Endothelial cell of umbilical vein (primary cell): ENCODE data around the gene ZMIZ1. TPM values are rescaled to one million over a fixed set of nuclear protein-coding genes. Genes with fewer than 3 reads are reported as not detected.

Source experiments
- BruUV-seq: library from RNA; stranded (reverse); fragments of 400-500 nt; replicated peaks from 2 replicates; lab custom pipeline; 2021; lab: Mats Ljungman, UMichigan
- CTCF ChIA-PET: fragments of 300-600, 350-600 bp; sonication (Branson Sonifier 250); formaldehyde crosslinking; loops from one replicate; lab custom pipeline; 2021; ENCODE audit warnings: antibody characterized with exemption, inconsistent platforms; lab: Charles Lee
- POLR2A ChIA-PET: fragments of 300-600, 350-600 bp; sonication (Branson Sonifier 250); formaldehyde crosslinking; loops from one replicate; lab custom pipeline; 2021; ENCODE audit warnings: antibody characterized with exemption, inconsistent platforms; lab: Charles Lee
- DNase-seq: peaks from one replicate; pipeline ENCODE4 v3.0.0-alpha.2; 2011; ENCODE audit warnings: low read depth, low spot score
- FAIRE-seq: peaks from 2 replicates; lab custom pipeline; 2011; peaks lifted over from hg19 to GRCh38; lab: Jason Lieb, UNC
- H2AFZ ChIP-seq: 2 replicates; pipeline ENCODE4 v1.6.0; 2012; ENCODE audit warnings: low read depth, low read length, control low read depth, inconsistent platforms
- H3K27ac ChIP-seq: 2 replicates; pipeline ENCODE4 v1.5.1; 2011; ENCODE audit warnings: low read depth, mild to moderate bottlenecking, control low read depth, low read length, moderate library complexity; ENCODE audit not compliant: insufficient read depth
- H3K27me3 ChIP-seq, 2 experiments: 2 replicates each; pipeline versions ENCODE4 v1.6.0 to v1.6.1; 2011; ENCODE audit warnings: low read length in 2 of 2, mixed read lengths in 1 of 2; ENCODE audit not compliant: control insufficient read depth in 2 of 2, insufficient read depth in 2 of 2
- H3K36me3 ChIP-seq, 2 experiments: 2 replicates in 1 of 2; 3 replicates in 1 of 2; pipeline ENCODE4 v1.5.1; 2011; ENCODE audit warnings: low read length in 2 of 2, mild to moderate bottlenecking in 1 of 2, moderate library complexity in 1 of 2; ENCODE audit not compliant: control insufficient read depth in 2 of 2, insufficient read depth in 2 of 2; ENCODE audit errors: extremely low read depth in 1 of 2
- H3K4me1 ChIP-seq: 3 replicates; pipeline ENCODE4 v1.5.1; 2011; ENCODE audit warnings: mild to moderate bottlenecking, low read length; ENCODE audit not compliant: control insufficient read depth, insufficient read depth; ENCODE audit errors: extremely low read depth
- H3K4me2 ChIP-seq: 2 replicates; pipeline ENCODE4 v1.6.1; 2011; ENCODE audit warnings: low read length, control low read depth, mixed read lengths; ENCODE audit not compliant: insufficient read depth
- H3K4me3 ChIP-seq, 3 experiments: fragments of 200-600 bp in 1 of 3; sonication (generic), shearing (Covaris generic) in 1 of 3; replicated peaks in 1 of 3; 2 replicates each; pipeline ENCODE4 v1.5.1; 2011 to 2016; ENCODE audit warnings: control low read depth in 3 of 3, low read length in 3 of 3, mild to moderate bottlenecking in 2 of 3, inconsistent platforms in 1 of 3, low read depth in 1 of 3, moderate library complexity in 1 of 3; ENCODE audit not compliant: insufficient read depth in 1 of 3
- H3K79me2 ChIP-seq: 2 replicates; pipeline ENCODE4 v1.6.0; 2012; ENCODE audit warnings: low read length, inconsistent platforms; ENCODE audit not compliant: control insufficient read depth, insufficient read depth
- H3K9ac ChIP-seq: replicated peaks from 2 replicates; pipeline ENCODE3; 2011; ENCODE audit warnings: low read length, control low read depth; ENCODE audit not compliant: insufficient read depth; ENCODE audit errors: extremely low read depth
- H3K9me1 ChIP-seq: replicated peaks from 3 replicates; pipeline ENCODE4 v1.6.0; 2011; ENCODE audit warnings: mild to moderate bottlenecking, low read length; ENCODE audit not compliant: control insufficient read depth, insufficient read depth; ENCODE audit errors: extremely low read depth
- H3K9me3 ChIP-seq: replicated peaks from 2 replicates; pipeline ENCODE4 v1.5.1; 2012; ENCODE audit warnings: low read length, inconsistent platforms; ENCODE audit not compliant: control insufficient read depth, insufficient read depth
- H4K20me1 ChIP-seq: replicated peaks from 2 replicates; pipeline ENCODE3; 2011; ENCODE audit warnings: mild to moderate bottlenecking, low read length; ENCODE audit not compliant: control insufficient read depth, insufficient read depth; ENCODE audit errors: extremely low read depth
- EZH2 ChIP-seq: IDR thresholded peaks from 2 replicates; pipeline ENCODE4 v1.6.1; 2012; ENCODE audit warnings: borderline replicate concordance, low read depth, mild to moderate bottlenecking, moderate library complexity, low read length, inconsistent platforms; ENCODE audit not compliant: severe bottlenecking
- FOS ChIP-seq: IDR thresholded peaks from 2 replicates; pipeline ENCODE4 v1.6.1; 2011; ENCODE audit warnings: mild to moderate bottlenecking, low read length, moderate library complexity, borderline replicate concordance; ENCODE audit not compliant: insufficient read depth
- GATA2 ChIP-seq: IDR thresholded peaks from 2 replicates; pipeline ENCODE4 v1.7.0; 2011; ENCODE audit warnings: low read depth, mild to moderate bottlenecking, moderate library complexity, mixed read lengths, low read length; ENCODE audit not compliant: insufficient read length, insufficient read depth
- JUN ChIP-seq: IDR thresholded peaks from 2 replicates; pipeline ENCODE4 v1.6.1; 2011; ENCODE audit warnings: borderline replicate concordance, low read depth; ENCODE audit not compliant: insufficient read length, insufficient read depth
- MYC ChIP-seq: IDR thresholded peaks from one replicate; pipeline ENCODE4 v1.6.1; 2011; ENCODE audit warnings: mild to moderate bottlenecking, low read depth, low read length
- POLR2A ChIP-seq: IDR thresholded peaks from 2 replicates; pipeline ENCODE4 v1.6.1; 2012; ENCODE audit warnings: low read depth, mild to moderate bottlenecking, control low read depth, low read length
- POLR2AphosphoS5 ChIP-seq: IDR thresholded peaks from 2 replicates; pipeline ENCODE4 v1.6.1; 2012; ENCODE audit warnings: low read depth, mild to moderate bottlenecking, control low read depth, low read length, moderate library complexity; ENCODE audit not compliant: insufficient read depth
- dilution Hi-C: fragments of 300-500 bp; cut with MboI; formaldehyde crosslinking; loops from one replicate; pipeline ENCODE4 v1.15.0; 2019; ENCODE audit warnings: low sequenced_read_pairs; ENCODE audit not compliant: extremely low pct_ligation_motif_present
- intact Hi-C: fragments of 100-400 bp; cut with micrococcal nuclease; formaldehyde crosslinking; loops from one replicate; pipeline ENCODE4 v1.10.0; 2022
- polyA plus RNA-seq, 4 experiments: library from polyadenylated mRNA; depleted of rRNA in 3 of 4; stranded (reverse) in 3 of 4; unstranded in 1 of 4; fragments of >200 nt; gene quantifications; 2 replicates each; pipeline versions ENCODE4 v1.2.1 to v1.2.3, GENCODE V29; 2011 to 2012; ENCODE audit warnings: missing spikeins in 1 of 4
- total RNA-seq: library from RNA; stranded (reverse); gene quantifications from 2 replicates; pipeline ENCODE4 v1.2.3, GENCODE V29; 2021
- TF ChIP-seq, protein P1 (sequence below), 2 donors: IDR thresholded peaks; 1 replicate in 1 of 2; 2 replicates in 1 of 2; pipeline ENCODE4 v1.5.1; 2011; ENCODE audit warnings: low read length in 2 of 2, mild to moderate bottlenecking in 2 of 2, moderate library complexity in 2 of 2, control low read depth in 1 of 2, inconsistent platforms in 1 of 2, low read depth in 1 of 2; ENCODE audit not compliant: insufficient read depth in 1 of 2; ENCODE audit errors: extremely low read depth in 1 of 2
- TF ChIP-seq, protein P2 (sequence below): IDR thresholded peaks from 2 replicates; pipeline ENCODE4 v1.6.1; 2011; ENCODE audit not compliant: insufficient read depth, insufficient read length

The ZMIZ1 gene
- total and polyA plus RNA-seq, 2 donors (not counting 3 experiments of a cell fraction or from before 2014, with no cell fraction given) = 12.5 to 46.7 TPM

DNA sequence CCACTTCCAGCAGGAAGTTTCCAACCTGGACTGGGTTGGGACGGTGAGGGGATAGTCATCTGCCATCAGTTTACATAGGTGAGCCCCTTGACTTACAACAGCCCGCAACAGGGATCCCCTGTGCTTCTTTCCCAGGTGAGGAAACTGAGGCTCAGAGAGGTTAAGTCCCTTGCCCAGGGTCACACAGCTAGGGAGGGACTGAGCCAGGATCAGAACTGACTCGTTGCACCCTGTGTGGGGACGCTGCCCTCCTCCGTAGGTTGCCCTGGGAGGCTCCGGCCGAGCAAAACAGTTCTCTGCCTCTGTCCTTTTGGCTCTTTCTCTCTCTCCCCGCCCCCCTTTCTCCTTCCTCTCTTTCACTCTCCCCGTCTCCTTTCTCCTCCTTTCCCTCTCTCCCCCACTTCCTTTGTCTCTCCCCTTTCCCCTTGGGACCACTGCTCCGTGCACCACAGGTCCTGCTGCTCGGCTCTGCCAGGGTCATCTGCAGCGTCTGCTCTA, 161.1 kb downstream of the ZMIZ1 start:
- no peak overlapping the region for H3K4me3 ChIP-seq
- no peaks in the 10 kb centered on the region for H3K27me3 ChIP-seq
- no peaks in the 10 kb centered on the region for H3K9me3 ChIP-seq
- TF ChIP-seq, protein P1, sequence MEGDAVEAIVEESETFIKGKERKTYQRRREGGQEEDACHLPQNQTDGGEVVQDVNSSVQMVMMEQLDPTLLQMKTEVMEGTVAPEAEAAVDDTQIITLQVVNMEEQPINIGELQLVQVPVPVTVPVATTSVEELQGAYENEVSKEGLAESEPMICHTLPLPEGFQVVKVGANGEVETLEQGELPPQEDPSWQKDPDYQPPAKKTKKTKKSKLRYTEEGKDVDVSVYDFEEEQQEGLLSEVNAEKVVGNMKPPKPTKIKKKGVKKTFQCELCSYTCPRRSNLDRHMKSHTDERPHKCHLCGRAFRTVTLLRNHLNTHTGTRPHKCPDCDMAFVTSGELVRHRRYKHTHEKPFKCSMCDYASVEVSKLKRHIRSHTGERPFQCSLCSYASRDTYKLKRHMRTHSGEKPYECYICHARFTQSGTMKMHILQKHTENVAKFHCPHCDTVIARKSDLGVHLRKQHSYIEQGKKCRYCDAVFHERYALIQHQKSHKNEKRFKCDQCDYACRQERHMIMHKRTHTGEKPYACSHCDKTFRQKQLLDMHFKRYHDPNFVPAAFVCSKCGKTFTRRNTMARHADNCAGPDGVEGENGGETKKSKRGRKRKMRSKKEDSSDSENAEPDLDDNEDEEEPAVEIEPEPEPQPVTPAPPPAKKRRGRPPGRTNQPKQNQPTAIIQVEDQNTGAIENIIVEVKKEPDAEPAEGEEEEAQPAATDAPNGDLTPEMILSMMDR (IDR thresholded peaks at IDR 0.05; ENCODE audit: extremely low read depth in 1 of 2, insufficient read depth in 1 of 2, low read depth in 1 of 2, low read length in 2 of 2) = no peak
- TF ChIP-seq POLR2A = no peak
- no peak for TF ChIP-seq JUN
- TF ChIP-seq FOS = no peak
- TF ChIP-seq EZH2 = no peak
- TF ChIP-seq, protein P2, sequence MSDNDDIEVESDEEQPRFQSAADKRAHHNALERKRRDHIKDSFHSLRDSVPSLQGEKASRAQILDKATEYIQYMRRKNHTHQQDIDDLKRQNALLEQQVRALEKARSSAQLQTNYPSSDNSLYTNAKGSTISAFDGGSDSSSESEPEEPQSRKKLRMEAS = no peak
- TF ChIP-seq GATA2 = no peak
- TF ChIP-seq MYC = no peak
- TF ChIP-seq POLR2AphosphoS5 = no peak
- no peak for FAIRE-seq
- H3K9ac ChIP-seq = no peak overlapping the region
- no peak overlapping the region for H3K27ac ChIP-seq
- H3K79me2 ChIP-seq = no peaks in the 10 kb centered on the region
- H2AFZ ChIP-seq = no peak overlapping the region
- no peak for DNase-seq
- H3K4me2 ChIP-seq = no peak overlapping the region
- ChIA-PET POLR2A (no interaction called here), CTCF (interaction anchor here (0.7 to 1.1 kb wide), 2 partner anchors 9 to 233 kb away, joined by 3 read pairs; no protein-coding TSS in a partner anchor)
- intact Hi-C loops = no loop called here
- no peaks in the 10 kb centered on the region for H4K20me1 ChIP-seq
- peaks cover 10% of the 10 kb centered on the region for H3K4me1 ChIP-seq
- dilution Hi-C loops = no loop called here
- BruUV-seq = no TSS peak
- H3K9me1 ChIP-seq = no peaks in the 10 kb centered on the region
- H3K36me3 ChIP-seq = peaks cover 0 to 20% of the 10 kb centered on the region in 2 experiments
